HepG2 (cell line): ENCODE results near the gene VRK3. TPM values are rescaled to one million over a fixed set of nuclear protein-coding genes. Genes with fewer than 3 reads are reported as not detected.

ENCODE experiments used
- ATF7-NPFF ChIP-seq: sonication (generic); formaldehyde crosslinking; IDR thresholded peaks from 2 replicates; pipeline ENCODE4 v1.8.1; 2023; ENCODE audit warnings: mild to moderate bottlenecking, low read depth, missing genetic modification reagents, moderate library complexity
- HIVEP1 ChIP-seq: sonication (generic); formaldehyde crosslinking; IDR thresholded peaks from 2 replicates; pipeline ENCODE4 v1.4.0; 2020; ENCODE audit warnings: mild to moderate bottlenecking, missing genetic modification reagents
- SOX13 ChIP-seq, 3 experiments: fragments of 450-650 bp in 1 of 3; sonication (generic) in 1 of 3; formaldehyde crosslinking in 1 of 3; IDR thresholded peaks in 2 of 3; conservative IDR thresholded peaks in 1 of 3; 2 replicates each; pipeline versions ENCODE4 v1.5.0 to v1.6.1; 2016 to 2020; ENCODE audit warnings: antibody characterized with exemption in 1 of 3, mild to moderate bottlenecking in 1 of 3, missing compliant biosample characterization in 1 of 3, missing genetic modification reagents in 1 of 3, moderate library complexity in 1 of 3
- ZBTB46 ChIP-seq: sonication (generic); formaldehyde crosslinking; IDR thresholded peaks from 2 replicates; pipeline ENCODE4 v1.4.0; 2020; ENCODE audit warnings: mild to moderate bottlenecking, missing genetic modification reagents, borderline replicate concordance
- ZBTB7A ChIP-seq: sonication (generic); formaldehyde crosslinking; IDR thresholded peaks from 2 replicates; pipeline ENCODE4 v1.8.0; 2022; ENCODE audit warnings: mild to moderate bottlenecking, missing genetic modification reagents
- ZC3H13 ChIP-seq: sonication (generic); formaldehyde crosslinking; IDR thresholded peaks from 2 replicates; pipeline ENCODE4 v1.8.1; 2023; ENCODE audit warnings: mild to moderate bottlenecking, missing genetic modification reagents, moderate library complexity
- ZNF678 ChIP-seq: sonication (generic); formaldehyde crosslinking; IDR thresholded peaks from 2 replicates; pipeline ENCODE4 v1.4.0; 2020; ENCODE audit warnings: mild to moderate bottlenecking, missing genetic modification reagents
- ZNF749 ChIP-seq: sonication (generic); formaldehyde crosslinking; IDR thresholded peaks from 2 replicates; pipeline ENCODE4 v1.8.0; 2022; ENCODE audit warnings: mild to moderate bottlenecking, missing genetic modification reagents, moderate library complexity, borderline replicate concordance
- ZNF879 ChIP-seq: sonication (generic); formaldehyde crosslinking; IDR thresholded peaks from 2 replicates; pipeline ENCODE4 v1.8.1; 2023; ENCODE audit warnings: missing genetic modification reagents
- polyA plus RNA-seq, 8 experiments: library from polyadenylated mRNA; depleted of rRNA in 3 of 8; stranded (reverse) in 7 of 8; unstranded in 1 of 8; fragments of >200 nt; fragmentation: Illumina TruSeq in 4 of 8; extraction: Trizol in 4 of 8; gene quantifications; 2 replicates each; pipeline versions ENCODE4 v1.2.1 to v1.2.3, GENCODE V29; 2011 to 2016; ENCODE audit warnings: low read depth in 4 of 8, missing spikeins in 1 of 8, mixed read lengths in 1 of 8; ENCODE audit not compliant: insufficient read depth in 1 of 8
- total RNA-seq, 5 experiments: library from RNA; depleted of rRNA; stranded (reverse); fragments of >200 nt; fragmentation: Illumina TruSeq; extraction: Trizol; gene quantifications; 2 replicates each; pipeline ENCODE4 v1.2.3, GENCODE V29; 2016; ENCODE audit warnings: low read depth in 1 of 5
- TF ChIP-seq, protein P1 (sequence below): IDR thresholded peaks from 2 replicates; pipeline ENCODE4 v1.6.1; 2016; ENCODE audit warnings: low read depth
- TF ChIP-seq, protein P2 (sequence below): sonication (generic); formaldehyde crosslinking; IDR thresholded peaks from 2 replicates; pipeline ENCODE4 v1.5.0; 2020; ENCODE audit warnings: mild to moderate bottlenecking, missing genetic modification reagents
- TF ChIP-seq, protein P3 (sequence below): sonication (generic); formaldehyde crosslinking; IDR thresholded peaks from 2 replicates; pipeline ENCODE4 v1.9.0; 2021; ENCODE audit warnings: mild to moderate bottlenecking, missing genetic modification reagents

Gene VRK3
- total and polyA plus RNA-seq, 2 of the 13 experiments (the other 11 are each of a cell fraction or from before 2014, with no cell fraction given) = 23.8 to 28.3 TPM

DNA sequence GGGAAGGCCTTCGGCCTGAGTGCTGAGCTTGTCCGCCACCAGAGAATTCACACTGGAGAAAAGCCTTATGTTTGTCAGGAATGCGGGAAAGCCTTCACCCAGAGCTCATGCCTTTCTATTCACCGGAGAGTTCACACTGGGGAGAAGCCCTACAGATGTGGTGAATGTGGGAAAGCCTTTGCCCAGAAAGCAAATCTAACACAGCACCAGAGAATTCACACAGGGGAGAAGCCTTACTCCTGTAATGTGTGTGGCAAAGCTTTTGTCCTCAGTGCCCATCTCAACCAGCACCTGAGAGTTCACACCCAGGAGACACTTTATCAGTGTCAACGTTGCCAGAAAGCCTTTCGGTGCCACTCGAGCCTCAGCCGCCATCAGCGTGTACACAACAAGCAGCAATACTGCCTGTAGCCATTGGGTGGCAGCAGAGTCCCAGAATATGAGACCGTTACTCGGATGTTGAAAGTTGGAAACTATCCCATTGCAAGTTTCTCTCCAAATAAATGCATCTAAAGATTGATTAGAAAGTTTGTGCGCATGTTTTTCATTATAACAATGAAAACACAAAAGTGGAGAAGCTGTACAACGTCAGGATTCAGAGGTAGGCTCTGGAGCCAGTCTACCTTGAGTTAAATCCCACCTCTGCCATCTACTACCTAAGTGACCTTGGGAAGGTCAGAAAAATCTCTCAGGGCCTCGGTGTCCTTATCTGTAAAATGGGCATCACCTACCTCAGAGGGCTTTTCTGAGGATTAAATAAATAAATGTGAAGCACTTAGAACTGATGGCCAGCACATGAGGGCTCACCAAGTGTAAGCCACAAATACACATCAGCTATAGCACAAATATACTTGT is 21.7 kb upstream of the VRK3 start (continued):
- TF ChIP-seq, protein P1, sequence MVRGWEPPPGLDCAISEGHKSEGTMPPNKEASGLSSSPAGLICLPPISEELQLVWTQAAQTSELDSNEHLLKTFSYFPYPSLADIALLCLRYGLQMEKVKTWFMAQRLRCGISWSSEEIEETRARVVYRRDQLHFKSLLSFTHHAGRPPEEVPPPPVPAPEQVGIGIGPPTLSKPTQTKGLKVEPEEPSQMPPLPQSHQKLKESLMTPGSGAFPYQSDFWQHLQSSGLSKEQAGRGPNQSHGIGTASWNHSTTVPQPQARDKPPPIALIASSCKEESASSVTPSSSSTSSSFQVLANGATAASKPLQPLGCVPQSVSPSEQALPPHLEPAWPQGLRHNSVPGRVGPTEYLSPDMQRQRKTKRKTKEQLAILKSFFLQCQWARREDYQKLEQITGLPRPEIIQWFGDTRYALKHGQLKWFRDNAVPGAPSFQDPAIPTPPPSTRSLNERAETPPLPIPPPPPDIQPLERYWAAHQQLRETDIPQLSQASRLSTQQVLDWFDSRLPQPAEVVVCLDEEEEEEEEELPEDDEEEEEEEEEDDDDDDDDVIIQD (CRISPR knock-in tag) = peak; percentile 50; the same call in 1 of the 2 replicates
- TF ChIP-seq HIVEP1 (CRISPR knock-in tag) (no peak), ZBTB7A (no peak), ZBTB46 (no peak), ZC3H13 (CRISPR knock-in tag) (peak; percentile 35; the same call in 1 of the 2 replicates), ZNF749 (CRISPR knock-in tag) (no peak), ATF7-NPFF (CRISPR knock-in tag) (no peak), ZNF678 (CRISPR knock-in tag) (no peak), ZNF879 (CRISPR knock-in tag) (no peak), SOX13 (IDR thresholded peaks at IDR 0.05) (no peak), SOX13 (CRISPR knock-in tag; conservative IDR thresholded peaks at IDR 0.05 in 1 of 2, IDR thresholded peaks at IDR 0.05 in 1 of 2) (peak in 1 of 2 experiments; percentile 7; a peak in 1 of 4 replicates)
- TF ChIP-seq, protein P2, sequence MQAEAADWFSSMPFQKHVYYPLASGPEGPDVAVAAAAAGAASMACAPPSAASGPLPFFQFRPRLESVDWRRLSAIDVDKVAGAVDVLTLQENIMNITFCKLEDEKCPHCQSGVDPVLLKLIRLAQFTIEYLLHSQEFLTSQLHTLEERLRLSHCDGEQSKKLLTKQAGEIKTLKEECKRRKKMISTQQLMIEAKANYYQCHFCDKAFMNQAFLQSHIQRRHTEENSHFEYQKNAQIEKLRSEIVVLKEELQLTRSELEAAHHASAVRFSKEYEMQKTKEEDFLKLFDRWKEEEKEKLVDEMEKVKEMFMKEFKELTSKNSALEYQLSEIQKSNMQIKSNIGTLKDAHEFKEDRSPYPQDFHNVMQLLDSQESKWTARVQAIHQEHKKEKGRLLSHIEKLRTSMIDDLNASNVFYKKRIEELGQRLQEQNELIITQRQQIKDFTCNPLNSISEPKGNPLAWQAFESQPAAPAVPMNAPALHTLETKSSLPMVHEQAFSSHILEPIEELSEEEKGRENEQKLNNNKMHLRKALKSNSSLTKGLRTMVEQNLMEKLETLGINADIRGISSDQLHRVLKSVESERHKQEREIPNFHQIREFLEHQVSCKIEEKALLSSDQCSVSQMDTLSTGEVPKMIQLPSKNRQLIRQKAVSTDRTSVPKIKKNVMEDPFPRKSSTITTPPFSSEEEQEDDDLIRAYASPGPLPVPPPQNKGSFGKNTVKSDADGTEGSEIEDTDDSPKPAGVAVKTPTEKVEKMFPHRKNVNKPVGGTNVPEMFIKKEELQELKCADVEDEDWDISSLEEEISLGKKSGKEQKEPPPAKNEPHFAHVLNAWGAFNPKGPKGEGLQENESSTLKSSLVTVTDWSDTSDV (CRISPR knock-in tag) = no peak
- TF ChIP-seq, protein P3, sequence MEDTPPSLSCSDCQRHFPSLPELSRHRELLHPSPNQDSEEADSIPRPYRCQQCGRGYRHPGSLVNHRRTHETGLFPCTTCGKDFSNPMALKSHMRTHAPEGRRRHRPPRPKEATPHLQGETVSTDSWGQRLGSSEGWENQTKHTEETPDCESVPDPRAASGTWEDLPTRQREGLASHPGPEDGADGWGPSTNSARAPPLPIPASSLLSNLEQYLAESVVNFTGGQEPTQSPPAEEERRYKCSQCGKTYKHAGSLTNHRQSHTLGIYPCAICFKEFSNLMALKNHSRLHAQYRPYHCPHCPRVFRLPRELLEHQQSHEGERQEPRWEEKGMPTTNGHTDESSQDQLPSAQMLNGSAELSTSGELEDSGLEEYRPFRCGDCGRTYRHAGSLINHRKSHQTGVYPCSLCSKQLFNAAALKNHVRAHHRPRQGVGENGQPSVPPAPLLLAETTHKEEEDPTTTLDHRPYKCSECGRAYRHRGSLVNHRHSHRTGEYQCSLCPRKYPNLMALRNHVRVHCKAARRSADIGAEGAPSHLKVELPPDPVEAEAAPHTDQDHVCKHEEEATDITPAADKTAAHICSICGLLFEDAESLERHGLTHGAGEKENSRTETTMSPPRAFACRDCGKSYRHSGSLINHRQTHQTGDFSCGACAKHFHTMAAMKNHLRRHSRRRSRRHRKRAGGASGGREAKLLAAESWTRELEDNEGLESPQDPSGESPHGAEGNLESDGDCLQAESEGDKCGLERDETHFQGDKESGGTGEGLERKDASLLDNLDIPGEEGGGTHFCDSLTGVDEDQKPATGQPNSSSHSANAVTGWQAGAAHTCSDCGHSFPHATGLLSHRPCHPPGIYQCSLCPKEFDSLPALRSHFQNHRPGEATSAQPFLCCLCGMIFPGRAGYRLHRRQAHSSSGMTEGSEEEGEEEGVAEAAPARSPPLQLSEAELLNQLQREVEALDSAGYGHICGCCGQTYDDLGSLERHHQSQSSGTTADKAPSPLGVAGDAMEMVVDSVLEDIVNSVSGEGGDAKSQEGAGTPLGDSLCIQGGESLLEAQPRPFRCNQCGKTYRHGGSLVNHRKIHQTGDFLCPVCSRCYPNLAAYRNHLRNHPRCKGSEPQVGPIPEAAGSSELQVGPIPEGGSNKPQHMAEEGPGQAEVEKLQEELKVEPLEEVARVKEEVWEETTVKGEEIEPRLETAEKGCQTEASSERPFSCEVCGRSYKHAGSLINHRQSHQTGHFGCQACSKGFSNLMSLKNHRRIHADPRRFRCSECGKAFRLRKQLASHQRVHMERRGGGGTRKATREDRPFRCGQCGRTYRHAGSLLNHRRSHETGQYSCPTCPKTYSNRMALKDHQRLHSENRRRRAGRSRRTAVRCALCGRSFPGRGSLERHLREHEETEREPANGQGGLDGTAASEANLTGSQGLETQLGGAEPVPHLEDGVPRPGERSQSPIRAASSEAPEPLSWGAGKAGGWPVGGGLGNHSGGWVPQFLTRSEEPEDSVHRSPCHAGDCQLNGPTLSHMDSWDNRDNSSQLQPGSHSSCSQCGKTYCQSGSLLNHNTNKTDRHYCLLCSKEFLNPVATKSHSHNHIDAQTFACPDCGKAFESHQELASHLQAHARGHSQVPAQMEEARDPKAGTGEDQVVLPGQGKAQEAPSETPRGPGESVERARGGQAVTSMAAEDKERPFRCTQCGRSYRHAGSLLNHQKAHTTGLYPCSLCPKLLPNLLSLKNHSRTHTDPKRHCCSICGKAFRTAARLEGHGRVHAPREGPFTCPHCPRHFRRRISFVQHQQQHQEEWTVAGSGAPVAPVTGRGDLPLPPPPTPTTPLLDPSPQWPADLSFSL (CRISPR knock-in tag) = no peak
